ENCODE measurements around the gene CKB. TPM values are rescaled to one million over a fixed set of nuclear protein-coding genes. Genes with fewer than 3 reads are reported as not detected.

The CKB gene
- total and polyA plus RNA-seq, 9 of the 15 experiments (the other 6 are each of a cell fraction or from before 2014, with no cell fraction given), result 23.9 to 692 (median 132) TPM

DNA sequence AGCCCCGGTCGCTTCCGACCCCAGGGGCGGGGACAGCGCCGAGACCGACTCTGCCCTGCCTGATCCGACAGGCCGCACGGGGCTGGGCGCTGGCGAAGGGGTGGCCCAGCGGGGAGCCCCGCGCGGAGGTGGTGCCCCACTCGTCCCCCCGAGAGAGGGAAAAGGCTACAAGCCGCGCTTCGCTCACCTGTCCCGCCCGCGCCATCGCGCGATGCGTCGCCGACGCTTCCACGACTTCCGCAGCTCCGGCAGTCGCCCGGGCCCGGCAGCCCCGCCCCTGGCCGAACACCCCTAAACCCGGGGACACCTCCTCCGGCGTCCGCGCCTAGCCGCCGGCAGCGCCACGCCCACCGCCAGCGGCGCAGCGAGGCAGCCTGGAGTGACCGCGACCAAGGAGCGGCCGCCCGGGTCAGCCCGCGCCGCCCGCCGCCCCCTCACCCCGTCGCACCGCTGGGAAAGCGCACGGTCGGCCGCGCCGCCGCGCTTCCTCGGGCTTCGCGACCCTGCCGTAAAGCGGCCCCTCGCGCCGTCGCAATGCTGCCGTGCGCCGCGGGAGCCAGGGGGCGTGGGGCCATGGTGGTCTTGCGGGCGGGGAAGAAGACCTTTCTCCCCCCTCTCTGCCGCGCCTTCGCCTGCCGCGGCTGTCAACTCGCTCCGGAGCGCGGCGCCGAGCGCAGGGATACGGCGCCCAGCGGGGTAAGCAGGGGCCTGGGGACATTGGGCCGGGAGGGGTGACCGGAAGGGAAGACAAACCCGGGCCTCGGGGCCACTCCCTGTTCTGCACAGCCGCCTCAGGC, 40.0 kb upstream of the CKB start, which contains the start of the genes BAG5 and COA8 (continued):
- TF ChIP-seq, protein P1, sequence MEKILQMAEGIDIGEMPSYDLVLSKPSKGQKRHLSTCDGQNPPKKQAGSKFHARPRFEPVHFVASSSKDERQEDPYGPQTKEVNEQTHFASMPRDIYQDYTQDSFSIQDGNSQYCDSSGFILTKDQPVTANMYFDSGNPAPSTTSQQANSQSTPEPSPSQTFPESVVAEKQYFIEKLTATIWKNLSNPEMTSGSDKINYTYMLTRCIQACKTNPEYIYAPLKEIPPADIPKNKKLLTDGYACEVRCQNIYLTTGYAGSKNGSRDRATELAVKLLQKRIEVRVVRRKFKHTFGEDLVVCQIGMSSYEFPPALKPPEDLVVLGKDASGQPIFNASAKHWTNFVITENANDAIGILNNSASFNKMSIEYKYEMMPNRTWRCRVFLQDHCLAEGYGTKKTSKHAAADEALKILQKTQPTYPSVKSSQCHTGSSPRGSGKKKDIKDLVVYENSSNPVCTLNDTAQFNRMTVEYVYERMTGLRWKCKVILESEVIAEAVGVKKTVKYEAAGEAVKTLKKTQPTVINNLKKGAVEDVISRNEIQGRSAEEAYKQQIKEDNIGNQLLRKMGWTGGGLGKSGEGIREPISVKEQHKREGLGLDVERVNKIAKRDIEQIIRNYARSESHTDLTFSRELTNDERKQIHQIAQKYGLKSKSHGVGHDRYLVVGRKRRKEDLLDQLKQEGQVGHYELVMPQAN (IDR thresholded peaks at IDR 0.05; ENCODE audit: borderline replicate concordance), result peak; percentile 87
- TF ChIP-seq, protein P2, sequence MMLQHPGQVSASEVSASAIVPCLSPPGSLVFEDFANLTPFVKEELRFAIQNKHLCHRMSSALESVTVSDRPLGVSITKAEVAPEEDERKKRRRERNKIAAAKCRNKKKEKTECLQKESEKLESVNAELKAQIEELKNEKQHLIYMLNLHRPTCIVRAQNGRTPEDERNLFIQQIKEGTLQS (IDR thresholded peaks at IDR 0.05), result no peak
- TF ChIP-seq, protein P2 (CRISPR knock-in tag; conservative IDR thresholded peaks at IDR 0.05), result no peak
- TF ChIP-seq CC2D1A (IDR thresholded peaks at IDR 0.05) (no peak), ATF1 (CRISPR knock-in tag; IDR thresholded peaks at IDR 0.05) (peak; percentile 48; the same call in 1 of the 2 replicates), ATF1 (tag; IDR thresholded peaks at IDR 0.05) (peak; percentile 74), TBP (optimal IDR thresholded peaks at IDR 0.05; ENCODE audit: low read depth, low read length) (peak; percentile 30), KLF13 (tag; IDR thresholded peaks at IDR 0.05; ENCODE audit: borderline replicate concordance, low read depth) (peak; percentile 93; the same call in 1 of the 2 replicates), RBM15 (IDR thresholded peaks at IDR 0.05; ENCODE audit: insufficient read depth, low read length) (no peak), ETV1 (tag; conservative IDR thresholded peaks at IDR 0.05; ENCODE audit: low read depth) (peak; percentile 66), BHLHE40 (IDR thresholded peaks at IDR 0.05; ENCODE audit: low read length) (no peak)
- TF ChIP-seq, protein P3, sequence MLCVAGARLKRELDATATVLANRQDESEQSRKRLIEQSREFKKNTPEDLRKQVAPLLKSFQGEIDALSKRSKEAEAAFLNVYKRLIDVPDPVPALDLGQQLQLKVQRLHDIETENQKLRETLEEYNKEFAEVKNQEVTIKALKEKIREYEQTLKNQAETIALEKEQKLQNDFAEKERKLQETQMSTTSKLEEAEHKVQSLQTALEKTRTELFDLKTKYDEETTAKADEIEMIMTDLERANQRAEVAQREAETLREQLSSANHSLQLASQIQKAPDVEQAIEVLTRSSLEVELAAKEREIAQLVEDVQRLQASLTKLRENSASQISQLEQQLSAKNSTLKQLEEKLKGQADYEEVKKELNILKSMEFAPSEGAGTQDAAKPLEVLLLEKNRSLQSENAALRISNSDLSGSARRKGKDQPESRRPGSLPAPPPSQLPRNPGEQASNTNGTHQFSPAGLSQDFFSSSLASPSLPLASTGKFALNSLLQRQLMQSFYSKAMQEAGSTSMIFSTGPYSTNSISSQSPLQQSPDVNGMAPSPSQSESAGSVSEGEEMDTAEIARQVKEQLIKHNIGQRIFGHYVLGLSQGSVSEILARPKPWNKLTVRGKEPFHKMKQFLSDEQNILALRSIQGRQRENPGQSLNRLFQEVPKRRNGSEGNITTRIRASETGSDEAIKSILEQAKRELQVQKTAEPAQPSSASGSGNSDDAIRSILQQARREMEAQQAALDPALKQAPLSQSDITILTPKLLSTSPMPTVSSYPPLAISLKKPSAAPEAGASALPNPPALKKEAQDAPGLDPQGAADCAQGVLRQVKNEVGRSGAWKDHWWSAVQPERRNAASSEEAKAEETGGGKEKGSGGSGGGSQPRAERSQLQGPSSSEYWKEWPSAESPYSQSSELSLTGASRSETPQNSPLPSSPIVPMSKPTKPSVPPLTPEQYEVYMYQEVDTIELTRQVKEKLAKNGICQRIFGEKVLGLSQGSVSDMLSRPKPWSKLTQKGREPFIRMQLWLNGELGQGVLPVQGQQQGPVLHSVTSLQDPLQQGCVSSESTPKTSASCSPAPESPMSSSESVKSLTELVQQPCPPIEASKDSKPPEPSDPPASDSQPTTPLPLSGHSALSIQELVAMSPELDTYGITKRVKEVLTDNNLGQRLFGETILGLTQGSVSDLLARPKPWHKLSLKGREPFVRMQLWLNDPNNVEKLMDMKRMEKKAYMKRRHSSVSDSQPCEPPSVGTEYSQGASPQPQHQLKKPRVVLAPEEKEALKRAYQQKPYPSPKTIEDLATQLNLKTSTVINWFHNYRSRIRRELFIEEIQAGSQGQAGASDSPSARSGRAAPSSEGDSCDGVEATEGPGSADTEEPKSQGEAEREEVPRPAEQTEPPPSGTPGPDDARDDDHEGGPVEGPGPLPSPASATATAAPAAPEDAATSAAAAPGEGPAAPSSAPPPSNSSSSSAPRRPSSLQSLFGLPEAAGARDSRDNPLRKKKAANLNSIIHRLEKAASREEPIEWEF (CRISPR knock-in tag; IDR thresholded peaks at IDR 0.05), result no peak
- TF ChIP-seq, protein P4, sequence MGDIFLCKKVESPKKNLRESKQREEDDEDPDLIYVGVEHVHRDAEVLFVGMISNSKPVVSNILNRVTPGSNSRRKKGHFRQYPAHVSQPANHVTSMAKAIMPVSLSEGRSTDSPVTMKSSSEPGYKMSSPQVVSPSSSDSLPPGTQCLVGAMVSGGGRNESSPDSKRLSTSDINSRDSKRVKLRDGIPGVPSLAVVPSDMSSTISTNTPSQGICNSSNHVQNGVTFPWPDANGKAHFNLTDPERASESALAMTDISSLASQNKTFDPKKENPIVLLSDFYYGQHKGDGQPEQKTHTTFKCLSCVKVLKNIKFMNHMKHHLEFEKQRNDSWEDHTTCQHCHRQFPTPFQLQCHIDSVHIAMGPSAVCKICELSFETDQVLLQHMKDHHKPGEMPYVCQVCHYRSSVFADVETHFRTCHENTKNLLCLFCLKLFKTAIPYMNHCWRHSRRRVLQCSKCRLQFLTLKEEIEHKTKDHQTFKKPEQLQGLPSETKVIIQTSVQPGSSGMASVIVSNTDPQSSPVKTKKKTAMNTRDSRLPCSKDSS (IDR thresholded peaks at IDR 0.05; ENCODE audit: low read depth, partially characterized antibody), result no peak
- TF ChIP-seq, protein P5, sequence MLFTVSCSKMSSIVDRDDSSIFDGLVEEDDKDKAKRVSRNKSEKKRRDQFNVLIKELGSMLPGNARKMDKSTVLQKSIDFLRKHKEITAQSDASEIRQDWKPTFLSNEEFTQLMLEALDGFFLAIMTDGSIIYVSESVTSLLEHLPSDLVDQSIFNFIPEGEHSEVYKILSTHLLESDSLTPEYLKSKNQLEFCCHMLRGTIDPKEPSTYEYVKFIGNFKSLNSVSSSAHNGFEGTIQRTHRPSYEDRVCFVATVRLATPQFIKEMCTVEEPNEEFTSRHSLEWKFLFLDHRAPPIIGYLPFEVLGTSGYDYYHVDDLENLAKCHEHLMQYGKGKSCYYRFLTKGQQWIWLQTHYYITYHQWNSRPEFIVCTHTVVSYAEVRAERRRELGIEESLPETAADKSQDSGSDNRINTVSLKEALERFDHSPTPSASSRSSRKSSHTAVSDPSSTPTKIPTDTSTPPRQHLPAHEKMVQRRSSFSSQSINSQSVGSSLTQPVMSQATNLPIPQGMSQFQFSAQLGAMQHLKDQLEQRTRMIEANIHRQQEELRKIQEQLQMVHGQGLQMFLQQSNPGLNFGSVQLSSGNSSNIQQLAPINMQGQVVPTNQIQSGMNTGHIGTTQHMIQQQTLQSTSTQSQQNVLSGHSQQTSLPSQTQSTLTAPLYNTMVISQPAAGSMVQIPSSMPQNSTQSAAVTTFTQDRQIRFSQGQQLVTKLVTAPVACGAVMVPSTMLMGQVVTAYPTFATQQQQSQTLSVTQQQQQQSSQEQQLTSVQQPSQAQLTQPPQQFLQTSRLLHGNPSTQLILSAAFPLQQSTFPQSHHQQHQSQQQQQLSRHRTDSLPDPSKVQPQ (CRISPR knock-in tag; IDR thresholded peaks at IDR 0.05; ENCODE audit: borderline replicate concordance), result no peak
